SK-N-SH (cell line): ENCODE measurements around the gene FAT2. TPM values are rescaled to one million over a fixed set of nuclear protein-coding genes. Genes with fewer than 3 reads are reported as not detected.

Source experiments
- CTCF ChIA-PET: fragments of 300-600, 350-600 bp; formaldehyde crosslinking; extraction: SDS; loops from one replicate; lab custom pipeline; 2021; lab: Yijun Ruan, JAX
- POLR2A ChIA-PET: fragments of 350-600 bp; sonication (Branson Sonifier 250); formaldehyde crosslinking; extraction: SDS; loops from one replicate; lab custom pipeline; 2020; ENCODE audit warnings: antibody characterized with exemption, inconsistent platforms; lab: Yijun Ruan, JAX
- DNase-seq: peaks from one replicate; pipeline ENCODE4 v3.0.0; 2012
- H2AFZ ChIP-seq: fragments of 200-600 bp; sonication (generic); 2 replicates; pipeline ENCODE4 v1.8.1; 2016; ENCODE audit warnings: antibody characterized with exemption, mild to moderate bottlenecking, low read depth
- H3F3A ChIP-seq: fragments of 200-600 bp; sonication (generic); replicated peaks from 2 replicates; pipeline ENCODE3; 2016; ENCODE audit warnings: antibody characterized with exemption, mild to moderate bottlenecking; ENCODE audit not compliant: insufficient read depth
- H3K27ac ChIP-seq, 2 experiments: fragments of 200-500 bp in 1 of 2; fragments of 200-600 bp in 1 of 2; sonication (Bioruptor generic) in 1 of 2; sonication (generic), shearing (Covaris generic) in 1 of 2; 2 replicates each; pipeline versions ENCODE4 v1.5.1 to v1.6.1; 2014 to 2016; ENCODE audit warnings: low read depth in 2 of 2, inconsistent platforms in 1 of 2, low read length in 1 of 2, mild to moderate bottlenecking in 1 of 2, mixed read lengths in 1 of 2
- H3K27me3 ChIP-seq: fragments of 200-600 bp; sonication (generic), shearing (Covaris generic); 2 replicates; pipeline ENCODE4 v1.6.1; 2016; ENCODE audit warnings: mixed run types; ENCODE audit not compliant: insufficient read depth
- H3K36me3 ChIP-seq, 2 experiments: fragments of 200-500 bp in 1 of 2; fragments of 200-600 bp in 1 of 2; sonication (Bioruptor generic) in 1 of 2; sonication (generic) in 1 of 2; replicated peaks in 1 of 2; 2 replicates each; pipeline versions ENCODE3 to v1.5.1; 2014 to 2016; ENCODE audit warnings: low read length in 1 of 2, mild to moderate bottlenecking in 1 of 2; ENCODE audit not compliant: insufficient read depth in 2 of 2, control insufficient read depth in 1 of 2
- H3K4me1 ChIP-seq, 2 experiments: fragments of 200-500 bp in 1 of 2; fragments of 200-600 bp in 1 of 2; sonication (Bioruptor generic) in 1 of 2; sonication (generic), shearing (Covaris generic) in 1 of 2; 2 replicates each; pipeline versions ENCODE4 v1.5.1 to v1.6.1; 2014 to 2016; ENCODE audit warnings: low read depth in 1 of 2, low read length in 1 of 2, mixed run types in 1 of 2; ENCODE audit not compliant: insufficient read depth in 2 of 2, control insufficient read depth in 1 of 2
- H3K4me2 ChIP-seq: fragments of 200-600 bp; sonication (generic), shearing (Covaris generic); 2 replicates; pipeline ENCODE4 v1.6.1; 2017; ENCODE audit warnings: mixed run types
- H3K4me3 ChIP-seq, 2 experiments: fragments of 200-500 bp in 1 of 2; fragments of 200-600 bp in 1 of 2; sonication (Bioruptor generic) in 1 of 2; sonication (generic), shearing (Covaris generic) in 1 of 2; 2 replicates each; pipeline versions ENCODE4 v1.5.1 to v1.8.1; 2014 to 2016; ENCODE audit warnings: low read depth in 2 of 2, inconsistent platforms in 1 of 2, low read length in 1 of 2, mild to moderate bottlenecking in 1 of 2, mixed read lengths in 1 of 2, moderate library complexity in 1 of 2
- H3K79me2 ChIP-seq: fragments of 200-600 bp; sonication (generic); 2 replicates; pipeline ENCODE4 v1.8.1; 2017; ENCODE audit warnings: mild to moderate bottlenecking; ENCODE audit not compliant: insufficient read depth
- H3K9ac ChIP-seq: fragments of 200-600 bp; sonication (generic); 2 replicates; pipeline ENCODE4 v1.6.1; 2017; ENCODE audit warnings: mixed run types
- H3K9me2 ChIP-seq: fragments of 200-600 bp; sonication (generic); 2 replicates; pipeline ENCODE4 v1.6.1; 2017; ENCODE audit warnings: mixed run types
- H3K9me3 ChIP-seq: fragments of 200-600 bp; sonication (generic); 2 replicates; pipeline ENCODE4 v1.6.1; 2017; ENCODE audit warnings: mixed run types, mild to moderate bottlenecking, moderate library complexity
- H4K20me1 ChIP-seq: fragments of 200-600 bp; sonication (generic); 2 replicates; pipeline ENCODE4 v1.6.1; 2017; ENCODE audit warnings: mild to moderate bottlenecking, mixed run types; ENCODE audit not compliant: insufficient read depth
- EP300 ChIP-seq, 2 experiments: IDR thresholded peaks; 2 replicates each; pipeline versions ENCODE4 v1.4.0 to v1.6.1; 2012; ENCODE audit warnings: borderline replicate concordance in 1 of 2, low read depth in 1 of 2, low read length in 1 of 2
- GABPA ChIP-seq: IDR thresholded peaks from 2 replicates; pipeline ENCODE4 v1.4.0; 2012; ENCODE audit warnings: low read depth, mild to moderate bottlenecking
- GATA2 ChIP-seq: sonication (generic); formaldehyde crosslinking; IDR thresholded peaks from 2 replicates; pipeline ENCODE4 v1.5.0; 2020; ENCODE audit warnings: mild to moderate bottlenecking, missing genetic modification reagents
- MEF2A ChIP-seq: IDR thresholded peaks from 2 replicates; pipeline ENCODE4 v1.4.0; 2012; ENCODE audit warnings: low read depth, borderline replicate concordance
- NFIC ChIP-seq: IDR thresholded peaks from 2 replicates; pipeline ENCODE4 v1.4.0; 2012; ENCODE audit warnings: borderline replicate concordance
- NRF1 ChIP-seq: IDR thresholded peaks from 2 replicates; pipeline ENCODE4 v1.6.1; 2012; ENCODE audit warnings: low read depth, mild to moderate bottlenecking, low read length
- POLR2AphosphoS5 ChIP-seq: IDR thresholded peaks from 2 replicates; pipeline ENCODE4 v1.6.1; 2012; ENCODE audit warnings: low read depth, low read length
- RAD21 ChIP-seq: IDR thresholded peaks from 2 replicates; pipeline ENCODE4 v1.6.1; 2012; ENCODE audit warnings: mild to moderate bottlenecking, low read length
- RCOR1 ChIP-seq: fragments of 150-350 bp; IDR thresholded peaks from 2 replicates; pipeline ENCODE4 v1.6.1; 2017; ENCODE audit warnings: antibody characterized with exemption, low read length
- RFX5 ChIP-seq: IDR thresholded peaks from 2 replicates; pipeline ENCODE4 v1.6.1; 2012; ENCODE audit warnings: mild to moderate bottlenecking, improper control_type of control experiment, low read length
- RXRA ChIP-seq: IDR thresholded peaks from 2 replicates; pipeline ENCODE4 v1.4.0; 2012; ENCODE audit warnings: low read depth, mild to moderate bottlenecking, borderline replicate concordance
- SIN3A ChIP-seq: IDR thresholded peaks from 2 replicates; pipeline ENCODE4 v1.6.1; 2012; ENCODE audit warnings: low read depth, mild to moderate bottlenecking, low read length, moderate library complexity, borderline replicate concordance
- TAF1 ChIP-seq: IDR thresholded peaks from 2 replicates; pipeline ENCODE4 v1.6.1; 2012; ENCODE audit warnings: low read depth, mild to moderate bottlenecking, low read length, moderate library complexity, borderline replicate concordance
- WGBS: methylation state at CpG from one replicate; pipeline ENCODE4 v1.1.6; 2017; ENCODE audit warnings: low lambda C conversion rate; 5-methylcytosine and 5-hydroxymethylcytosine counted together
- polyA plus RNA-seq, 3 experiments: library from polyadenylated mRNA; depleted of rRNA; stranded (reverse); fragments of >200 nt; gene quantifications; 2 replicates each; pipeline ENCODE4 v1.2.3, GENCODE V29; 2012
- TF ChIP-seq, protein P1 (sequence below): IDR thresholded peaks from 2 replicates; pipeline ENCODE4; 2012
- TF ChIP-seq, protein P2 (sequence below): IDR thresholded peaks from 2 replicates; pipeline ENCODE4 v1.4.0; 2012; ENCODE audit warnings: low read depth, borderline replicate concordance
- TF ChIP-seq, protein P3 (sequence below): IDR thresholded peaks from 2 replicates; pipeline ENCODE4 v1.4.0; 2012; ENCODE audit warnings: low read depth, borderline replicate concordance

The FAT2 gene
- polyA plus RNA-seq, 1 of the 3 experiments (the other 2 are of a cell fraction) = not detected

DNA sequence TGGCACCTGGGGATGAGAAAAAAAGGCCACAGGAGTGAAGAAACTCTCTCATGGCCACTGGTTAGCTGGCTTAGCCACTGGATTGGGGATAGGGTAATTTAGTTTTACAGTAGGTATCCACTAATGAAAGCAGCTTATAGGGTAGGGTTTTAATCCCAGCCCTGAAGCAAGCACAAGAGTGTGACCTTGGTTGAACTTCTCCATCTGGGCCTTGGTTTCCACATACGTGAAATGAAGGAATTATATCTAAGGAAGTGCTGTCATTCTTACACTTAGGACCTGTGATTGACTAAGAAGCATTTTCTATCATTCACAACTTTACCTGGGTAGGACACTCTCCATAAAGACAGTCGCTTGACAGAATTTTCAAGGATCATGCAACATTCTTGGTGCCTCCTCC lies 49.6 kb downstream of the FAT2 start:
- Histone ChIP-seq H3K27ac (no peak overlapping the region), H3K4me1 (no peaks in the 10 kb centered on the region), H3K4me2 (no peak overlapping the region), H3K9ac (no peak overlapping the region), H2AFZ (no peak overlapping the region)
- TF ChIP-seq, protein P1, sequence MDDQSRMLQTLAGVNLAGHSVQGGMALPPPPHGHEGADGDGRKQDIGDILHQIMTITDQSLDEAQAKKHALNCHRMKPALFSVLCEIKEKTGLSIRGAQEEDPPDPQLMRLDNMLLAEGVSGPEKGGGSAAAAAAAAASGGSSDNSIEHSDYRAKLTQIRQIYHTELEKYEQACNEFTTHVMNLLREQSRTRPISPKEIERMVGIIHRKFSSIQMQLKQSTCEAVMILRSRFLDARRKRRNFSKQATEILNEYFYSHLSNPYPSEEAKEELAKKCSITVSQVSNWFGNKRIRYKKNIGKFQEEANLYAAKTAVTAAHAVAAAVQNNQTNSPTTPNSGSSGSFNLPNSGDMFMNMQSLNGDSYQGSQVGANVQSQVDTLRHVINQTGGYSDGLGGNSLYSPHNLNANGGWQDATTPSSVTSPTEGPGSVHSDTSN = no peak
- TF ChIP-seq GABPA (no peak), GATA2 (no peak), POLR2AphosphoS5 (no peak), RAD21 (no peak), NFIC (no peak), MEF2A (no peak), RXRA (no peak), NRF1 (no peak), SIN3A (no peak), RCOR1 (no peak), RFX5 (no peak), EP300 (IDR thresholded peaks at IDR 0.05; ENCODE audit: borderline replicate concordance in 1 of 2, low read depth in 1 of 2, low read length in 1 of 2) (no peak), TAF1 (no peak)
- TF ChIP-seq, protein P2, sequence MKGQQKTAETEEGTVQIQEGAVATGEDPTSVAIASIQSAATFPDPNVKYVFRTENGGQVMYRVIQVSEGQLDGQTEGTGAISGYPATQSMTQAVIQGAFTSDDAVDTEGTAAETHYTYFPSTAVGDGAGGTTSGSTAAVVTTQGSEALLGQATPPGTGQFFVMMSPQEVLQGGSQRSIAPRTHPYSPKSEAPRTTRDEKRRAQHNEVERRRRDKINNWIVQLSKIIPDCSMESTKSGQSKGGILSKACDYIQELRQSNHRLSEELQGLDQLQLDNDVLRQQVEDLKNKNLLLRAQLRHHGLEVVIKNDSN = no peak
- TF ChIP-seq, protein P3, sequence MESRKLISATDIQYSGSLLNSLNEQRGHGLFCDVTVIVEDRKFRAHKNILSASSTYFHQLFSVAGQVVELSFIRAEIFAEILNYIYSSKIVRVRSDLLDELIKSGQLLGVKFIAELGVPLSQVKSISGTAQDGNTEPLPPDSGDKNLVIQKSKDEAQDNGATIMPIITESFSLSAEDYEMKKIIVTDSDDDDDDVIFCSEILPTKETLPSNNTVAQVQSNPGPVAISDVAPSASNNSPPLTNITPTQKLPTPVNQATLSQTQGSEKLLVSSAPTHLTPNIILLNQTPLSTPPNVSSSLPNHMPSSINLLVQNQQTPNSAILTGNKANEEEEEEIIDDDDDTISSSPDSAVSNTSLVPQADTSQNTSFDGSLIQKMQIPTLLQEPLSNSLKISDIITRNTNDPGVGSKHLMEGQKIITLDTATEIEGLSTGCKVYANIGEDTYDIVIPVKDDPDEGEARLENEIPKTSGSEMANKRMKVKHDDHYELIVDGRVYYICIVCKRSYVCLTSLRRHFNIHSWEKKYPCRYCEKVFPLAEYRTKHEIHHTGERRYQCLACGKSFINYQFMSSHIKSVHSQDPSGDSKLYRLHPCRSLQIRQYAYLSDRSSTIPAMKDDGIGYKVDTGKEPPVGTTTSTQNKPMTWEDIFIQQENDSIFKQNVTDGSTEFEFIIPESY = no peak
- TF ChIP-seq, all 33 proteins: peak for 0
- Histone ChIP-seq H3F3A (no peaks in the 10 kb centered on the region), H3K27me3 (peaks cover 4% of the 10 kb centered on the region), H3K4me3 (no peak overlapping the region), H4K20me1 (no peaks in the 10 kb centered on the region), H3K36me3 (no peaks in the 10 kb centered on the region), H3K9me3 (no peaks in the 10 kb centered on the region), H3K79me2 (no peaks in the 10 kb centered on the region), H3K9me2 (no peaks in the 10 kb centered on the region)
- POLR2A ChIA-PET = no interaction called here
- 16% methylated on average over 2 of the region's 2 CpGs for WGBS
- CTCF ChIA-PET = interaction anchor here (1.6 kb wide), 1 partner anchor 18 kb away, joined by 6 read pairs; no protein-coding TSS in a partner anchor
- DNase-seq = no peak

Other genes with a start within 250 kb of the FAT2 start
- gene SLC36A2, start 243.8 kb downstream of the FAT2 start, polyA plus RNA-seq (2012; rRNA removed) = not detected in 2 replicates
- gene SLC36A1, start 143.7 kb downstream of the FAT2 start, polyA plus RNA-seq (2012; rRNA removed) = 4.1 and 6.3 TPM in 2 replicates
- 987 and 1,115 TPM in 2 replicates for gene SPARC, start 95.6 kb upstream of the FAT2 start, polyA plus RNA-seq (2012; rRNA removed)
- gene ATOX1, start 167.3 kb upstream of the FAT2 start, polyA plus RNA-seq (2012; rRNA removed) = 344 and 497 TPM in 2 replicates
- 21.7 and 25.1 TPM in 2 replicates for gene G3BP1, start 180.6 kb upstream of the FAT2 start, polyA plus RNA-seq (2012; rRNA removed)